Right lobe of liver (tissue), 6 donors: ENCODE measurements around the gene SV2C. TPM values are rescaled to one million over a fixed set of nuclear protein-coding genes. Genes with fewer than 3 reads are reported as not detected.

ENCODE experiments used
- ATAC-seq, 4 donors: fragments of 200-7000 bp; cut with Tn5 transposase; one replicate each; pipeline ENCODE4 v1.9.1; 2020; ENCODE audit warnings: mild to moderate bottlenecking in 4 of 4, moderate library complexity in 4 of 4
- DNase-seq, 3 donors: peaks; one replicate each; pipeline ENCODE4 v3.0.0-alpha.2; 2020
- H3K27ac ChIP-seq, 3 donors: fragments of 200-600 bp; one replicate each; pipeline ENCODE4 v1.8.0; 2022
- H3K27me3 ChIP-seq, 2 donors: fragments of 200-600 bp; one replicate each; pipeline ENCODE4 v1.8.0; 2022
- H3K36me3 ChIP-seq, 4 donors: fragments of 200-600 bp; sonication (generic) in 1 of 4; one replicate each; pipeline versions ENCODE4 v1.5.1 to v1.8.0; 2017 to 2022; ENCODE audit warnings: control low read depth in 1 of 4
- H3K4me1 ChIP-seq, 4 donors: fragments of 200-600 bp; sonication (generic) in 1 of 4; one replicate each; pipeline versions ENCODE4 v1.5.1 to v1.8.0; 2017 to 2022; ENCODE audit warnings: control low read depth in 1 of 4
- H3K4me3 ChIP-seq, 3 donors: fragments of 200-600 bp; one replicate each; pipeline ENCODE4 v1.8.0; 2022
- H3K9me3 ChIP-seq, 4 donors: fragments of 200-600 bp; sonication (generic) in 1 of 4; one replicate each; pipeline versions ENCODE4 v1.5.1 to v1.8.0; 2017 to 2022; ENCODE audit warnings: control low read depth in 1 of 4
- CTCF ChIP-seq, 4 donors: fragments of 200-600 bp in 3 of 4; fragments of 450-650 bp in 1 of 4; IDR thresholded peaks; one replicate each; pipeline versions ENCODE4 v1.5.1 to v1.8.0; 2016 to 2022; ENCODE audit warnings: antibody characterized with exemption in 4 of 4, mild to moderate bottlenecking in 2 of 4
- POLR2A ChIP-seq: fragments of 450-650 bp; IDR thresholded peaks from one replicate; pipeline ENCODE4 v1.6.1; 2017; ENCODE audit warnings: antibody characterized with exemption, mild to moderate bottlenecking
- WGBS: methylation state at CpG from one replicate; pipeline ENCODE4 v1.1.6; 2018; ENCODE audit warnings: low coverage, low lambda C conversion rate; ENCODE audit not compliant: insufficient coverage; ENCODE audit errors: missing lambda C conversion rate; 5-methylcytosine and 5-hydroxymethylcytosine counted together
- intact Hi-C, 2 donors: fragments of 100-400 bp; cut with DNase I; formaldehyde crosslinking; loops; one replicate each; pipeline versions ENCODE4 v1.11.2 to v1.14.1; 2022
- total RNA-seq, 6 experiments: library from RNA; depleted of rRNA in 2 of 6; stranded (reverse); fragments of >200 nt in 2 of 6; fragmentation: NEBNext Ultra II Directional in 3 of 6; extraction: Animal tissue kit (Norgen Biotek cat#: 25700) in 3 of 6; gene quantifications; one replicate each; pipeline versions ENCODE4 v1.1.0 to v1.2.4, GENCODE V29; 2016 to 2023
- donor health status: DM: no; HTN: yes; CAD: no.
- donor health status: DM: no; HTN: no; CAD: no.
- donor health status: DM: no; HTN: no; CAD: no.
- donor health status: DM: no; HTN: yes; CAD: no.
- donor health status: DM: no; HTN: yes; CAD: no.

SV2C gene
- total RNA-seq, 6 experiments from 2014 or later, result under 0.01 to 0.05 (median 0.01) TPM; not detected in 2

- 60% methylated on average over 3 of the region's 3 CpGs for WGBS
- no peaks in the 10 kb centered on the region for H3K9me3 ChIP-seq
- no peaks in the 10 kb centered on the region for H3K36me3 ChIP-seq
- intact Hi-C loops, result no loop called here
- ATAC-seq, result no peak
- TF ChIP-seq CTCF (IDR thresholded peaks at IDR 0.05) (no peak), POLR2A (no peak)
- no peaks in the 10 kb centered on the region for H3K27me3 ChIP-seq
- DNase-seq, result no peak
- H3K4me3 ChIP-seq, result no peak overlapping the region
- H3K27ac ChIP-seq, result no peak overlapping the region
- no peaks in the 10 kb centered on the region for H3K4me1 ChIP-seq
Measured at GRCh38 chr5:76152161-76152560, 69.0 kb downstream of the SV2C start.

- Histone ChIP-seq H3K9me3 (no peaks in the 10 kb centered on the region), H3K27me3 (no peaks in the 10 kb centered on the region), H3K27ac (no peak overlapping the region), H3K36me3 (no peaks in the 10 kb centered on the region), H3K4me1 (no peaks in the 10 kb centered on the region), H3K4me3 (no peak overlapping the region)
- intact Hi-C loops, result no loop called here
- WGBS, result 80% methylated on average over 1 of the region's 1 CpG
- DNase-seq, result no peak
- no peak for ATAC-seq
- no peak for TF ChIP-seq CTCF (IDR thresholded peaks at IDR 0.05)
Measured at GRCh38 chr5:76152700-76153099, 69.5 kb downstream of the SV2C start.

GRCh38 chr5:76153271-76153670, 70.1 kb downstream of the SV2C start:
- Histone ChIP-seq H3K36me3 (no peaks in the 10 kb centered on the region), H3K27ac (no peak overlapping the region), H3K4me3 (no peak overlapping the region), H3K9me3 (no peaks in the 10 kb centered on the region), H3K4me1 (no peaks in the 10 kb centered on the region), H3K27me3 (no peaks in the 10 kb centered on the region)
- ATAC-seq (no peak), DNase-seq (no peak)
- intact Hi-C loops, result no loop called here
- TF ChIP-seq CTCF (IDR thresholded peaks at IDR 0.05) (no peak), POLR2A (no peak)
- WGBS, result no CpG with 5 or more reads among the region's 2 CpGs

GRCh38 chr5:76154009-76154690, 71.0 kb downstream of the SV2C start:
- DNase-seq (no peak), ATAC-seq (no peak)
- no peaks in the 10 kb centered on the region for H3K4me1 ChIP-seq
- no peak for TF ChIP-seq POLR2A
- TF ChIP-seq CTCF (IDR thresholded peaks at IDR 0.05), result no peak
- no peaks in the 10 kb centered on the region for H3K27me3 ChIP-seq
- H3K4me3 ChIP-seq, result no peak overlapping the region
- 65% methylated on average over 3 of the region's 3 CpGs for WGBS
- intact Hi-C loops, result no loop called here
- H3K27ac ChIP-seq, result no peak overlapping the region
- no peaks in the 10 kb centered on the region for H3K9me3 ChIP-seq
- H3K36me3 ChIP-seq, result no peaks in the 10 kb centered on the region

- DNase-seq (no peak), ATAC-seq (no peak)
- 50% methylated on average over 1 of the region's 1 CpG for whole genome bisulfite sequencing
- Histone ChIP-seq H3K36me3 (no peaks in the 10 kb centered on the region), H3K4me1 (no peaks in the 10 kb centered on the region), H3K9me3 (no peaks in the 10 kb centered on the region), H3K27me3 (no peaks in the 10 kb centered on the region), H3K4me3 (no peak overlapping the region), H3K27ac (no peak overlapping the region)
- TF ChIP-seq POLR2A, result no peak
- TF ChIP-seq CTCF (IDR thresholded peaks at IDR 0.05), result no peak
- intact Hi-C loops, result no loop called here
Measured at GRCh38 chr5:76155536-76155935, 72.4 kb downstream of the SV2C start.
